ENCODE results near the gene CGREF1. TPM values are rescaled to one million over a fixed set of nuclear protein-coding genes. Genes with fewer than 3 reads are reported as not detected.
A peak's percentile ranks its signal among the peaks of the same experiment; 100 is the strongest.

CGREF1 gene
- total RNA-seq, 2 donors from 2014 or later: 1.3 to 3.1 TPM

DNA sequence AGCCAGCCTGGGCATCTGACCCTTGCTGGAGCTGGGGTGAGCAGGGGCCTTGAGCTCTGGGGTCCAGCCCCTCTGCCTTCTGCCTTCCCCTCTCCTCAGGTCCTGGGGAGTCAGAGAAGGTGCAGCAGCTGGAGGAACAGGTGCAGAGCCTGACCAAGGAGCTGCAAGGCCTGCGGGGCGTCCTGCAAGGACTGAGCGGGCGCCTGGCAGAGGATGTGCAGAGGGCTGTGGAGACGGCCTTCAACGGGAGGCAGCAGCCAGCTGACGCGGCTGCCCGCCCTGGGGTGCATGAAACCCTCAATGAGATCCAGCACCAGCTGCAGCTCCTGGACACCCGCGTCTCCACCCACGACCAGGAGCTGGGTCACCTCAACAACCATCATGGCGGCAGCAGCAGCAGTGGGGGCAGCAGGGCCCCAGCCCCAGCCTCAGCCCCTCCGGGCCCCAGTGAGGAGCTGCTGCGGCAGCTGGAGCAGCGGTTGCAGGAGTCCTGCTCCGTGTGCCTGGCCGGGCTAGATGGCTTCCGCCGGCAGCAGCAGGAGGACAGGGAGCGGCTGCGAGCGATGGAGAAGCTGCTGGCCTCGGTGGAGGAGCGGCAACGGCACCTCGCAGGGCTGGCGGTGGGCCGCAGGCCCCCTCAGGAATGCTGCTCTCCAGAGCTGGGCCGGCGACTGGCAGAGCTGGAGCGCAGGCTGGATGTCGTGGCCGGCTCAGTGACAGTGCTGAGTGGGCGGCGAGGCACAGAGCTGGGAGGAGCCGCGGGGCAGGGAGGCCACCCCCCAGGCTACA is 36.8 kb downstream of the CGREF1 start:
- TF ChIP-seq, protein P1, sequence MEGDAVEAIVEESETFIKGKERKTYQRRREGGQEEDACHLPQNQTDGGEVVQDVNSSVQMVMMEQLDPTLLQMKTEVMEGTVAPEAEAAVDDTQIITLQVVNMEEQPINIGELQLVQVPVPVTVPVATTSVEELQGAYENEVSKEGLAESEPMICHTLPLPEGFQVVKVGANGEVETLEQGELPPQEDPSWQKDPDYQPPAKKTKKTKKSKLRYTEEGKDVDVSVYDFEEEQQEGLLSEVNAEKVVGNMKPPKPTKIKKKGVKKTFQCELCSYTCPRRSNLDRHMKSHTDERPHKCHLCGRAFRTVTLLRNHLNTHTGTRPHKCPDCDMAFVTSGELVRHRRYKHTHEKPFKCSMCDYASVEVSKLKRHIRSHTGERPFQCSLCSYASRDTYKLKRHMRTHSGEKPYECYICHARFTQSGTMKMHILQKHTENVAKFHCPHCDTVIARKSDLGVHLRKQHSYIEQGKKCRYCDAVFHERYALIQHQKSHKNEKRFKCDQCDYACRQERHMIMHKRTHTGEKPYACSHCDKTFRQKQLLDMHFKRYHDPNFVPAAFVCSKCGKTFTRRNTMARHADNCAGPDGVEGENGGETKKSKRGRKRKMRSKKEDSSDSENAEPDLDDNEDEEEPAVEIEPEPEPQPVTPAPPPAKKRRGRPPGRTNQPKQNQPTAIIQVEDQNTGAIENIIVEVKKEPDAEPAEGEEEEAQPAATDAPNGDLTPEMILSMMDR (IDR thresholded peaks at IDR 0.05): no peak
- Histone ChIP-seq H3K9me3 (no peaks in the 10 kb centered on the region), H3K27me3 (no peaks in the 10 kb centered on the region), H3K36me3 (no peaks in the 10 kb centered on the region), H3K4me1 (peaks cover 10% of the 10 kb centered on the region), H3K4me3 (no peak overlapping the region), H3K27ac (peak overlapping the region; percentile 66), H3K9ac (ENCODE audit: low read depth in 2 of 2, low read length in 2 of 2) (no peak overlapping the region)
- intact Hi-C loops (cut with DNase I): loop anchor here (10.0 kb wide), 1 partner anchor 47 kb away; the partner anchor contains the start of gene TMEM214
- no peak for DNase-seq

DNA sequence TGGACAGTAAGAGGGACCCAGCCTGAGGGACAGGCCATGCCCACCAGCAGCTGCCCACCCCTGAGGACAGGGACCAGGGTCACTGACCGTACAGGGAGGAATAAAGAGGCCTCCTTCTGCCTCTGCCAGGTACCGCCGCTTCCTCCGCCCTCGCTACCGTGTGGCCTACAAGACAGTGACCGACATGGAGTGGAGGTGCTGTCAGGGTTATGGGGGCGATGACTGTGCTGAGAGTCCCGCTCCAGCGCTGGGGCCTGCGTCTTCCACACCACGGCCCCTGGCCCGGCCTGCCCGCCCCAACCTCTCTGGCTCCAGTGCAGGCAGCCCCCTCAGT is 38.4 kb downstream of the CGREF1 start:
- no peaks in the 10 kb centered on the region for H3K36me3 ChIP-seq
- peak overlapping the region; percentile 28 to 55 for H3K9ac ChIP-seq (ENCODE audit: low read depth in 2 of 2, low read length in 2 of 2)
- H3K9me3 ChIP-seq: no peaks in the 10 kb centered on the region
- H3K27ac ChIP-seq: peak overlapping the region; percentile 95
- intact Hi-C loops (cut with DNase I): loop anchor here (10.0 kb wide), 1 partner anchor 46 kb away; the partner anchor contains the start of gene TMEM214
- TF ChIP-seq, protein P1 (IDR thresholded peaks at IDR 0.05): no peak
- peak overlapping the region; percentile 44 for H3K4me3 ChIP-seq
- DNase-seq: no peak
- H3K4me1 ChIP-seq: peaks cover 7% of the 10 kb centered on the region
- no peaks in the 10 kb centered on the region for H3K27me3 ChIP-seq

DNA sequence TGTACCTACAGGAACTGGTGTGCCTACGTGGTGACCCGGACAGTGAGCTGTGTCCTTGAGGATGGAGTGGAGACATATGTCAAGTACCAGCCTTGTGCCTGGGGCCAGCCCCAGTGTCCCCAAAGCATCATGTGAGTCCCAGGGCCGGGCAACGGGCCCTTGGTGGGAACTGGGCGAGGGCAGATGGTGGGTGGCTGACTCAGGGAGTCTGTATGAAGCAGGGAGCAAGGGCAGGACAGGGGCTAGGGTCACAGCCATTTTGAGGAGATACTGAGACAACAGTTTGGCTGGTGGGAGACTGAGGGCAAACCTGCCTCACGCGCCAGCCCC is 38.8 kb downstream of the CGREF1 start:
- Histone ChIP-seq H3K27me3 (no peaks in the 10 kb centered on the region), H3K4me1 (peaks cover 7% of the 10 kb centered on the region), H3K9me3 (no peaks in the 10 kb centered on the region), H3K27ac (peak overlapping the region; percentile 95), H3K36me3 (no peaks in the 10 kb centered on the region), H3K9ac (ENCODE audit: low read depth in 2 of 2, low read length in 2 of 2) (peak overlapping the region; percentile 28 to 55), H3K4me3 (peak overlapping the region; percentile 44)
- DNase-seq: no peak
- TF ChIP-seq, protein P1 (IDR thresholded peaks at IDR 0.05): no peak
- intact Hi-C loops (cut with DNase I): loop anchor here (10.0 kb wide), 1 partner anchor 45 kb away; the partner anchor contains the start of gene TMEM214

DNA sequence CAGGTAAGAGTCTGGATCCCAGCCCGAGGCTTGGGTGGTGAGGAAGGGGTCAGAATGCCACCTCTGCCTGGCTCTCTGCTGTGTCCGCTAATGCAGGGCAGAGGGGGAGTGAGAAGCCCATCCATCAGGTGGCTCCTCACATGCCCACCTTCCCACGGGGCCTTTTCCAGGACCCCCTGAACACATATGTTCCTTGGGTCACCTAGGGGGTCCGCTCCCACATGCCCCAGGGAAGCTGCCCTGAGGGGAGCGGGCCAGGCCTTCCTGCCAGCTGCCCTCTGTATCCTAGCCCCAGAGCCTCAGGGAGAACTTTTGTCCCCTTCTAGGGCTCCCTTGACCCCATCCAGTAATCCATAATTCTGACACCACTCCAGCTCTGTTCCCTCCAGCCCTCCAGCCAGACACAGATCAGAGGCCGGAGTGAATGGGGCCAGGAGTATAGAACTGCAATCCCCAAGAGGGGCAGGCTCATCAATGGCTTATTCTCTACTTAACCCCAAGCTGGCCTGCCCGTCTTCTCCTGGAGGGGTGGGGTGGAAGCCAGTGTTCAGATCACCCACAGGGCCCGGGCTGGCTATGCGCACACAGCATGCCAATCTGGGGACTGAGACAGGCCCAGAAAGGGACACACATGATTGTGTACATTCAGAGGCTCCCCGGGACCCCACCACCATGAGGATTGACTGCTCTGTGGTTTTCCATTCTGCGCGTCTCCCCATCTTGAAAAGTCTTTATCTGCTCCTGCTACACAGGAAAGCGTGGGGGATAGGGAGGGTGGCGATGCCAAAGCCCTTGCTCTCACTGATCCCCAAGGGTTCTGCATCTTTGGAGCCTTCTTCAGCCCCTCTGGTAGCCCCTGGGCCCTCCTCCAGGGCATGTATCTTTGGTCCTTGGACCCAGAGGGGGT is 39.4 kb downstream of the CGREF1 start:
- Histone ChIP-seq H3K9me3 (no peaks in the 10 kb centered on the region), H3K36me3 (no peaks in the 10 kb centered on the region), H3K9ac (ENCODE audit: low read depth in 2 of 2, low read length in 2 of 2) (peak overlapping the region; percentile 28 to 55), H3K27ac (peak overlapping the region; percentile 95), H3K27me3 (no peaks in the 10 kb centered on the region), H3K4me3 (peak overlapping the region; percentile 44), H3K4me1 (peaks cover 13% of the 10 kb centered on the region)
- TF ChIP-seq, protein P1 (IDR thresholded peaks at IDR 0.05): no peak
- intact Hi-C loops (cut with DNase I): loop anchor here (10.0 kb wide), 1 partner anchor 45 kb away; the partner anchor contains the start of gene TMEM214
- DNase-seq: no peak

Measured in colonic mucosa (tissue), 4 donors.